Measurements from ENCODE around the gene CMTM8. TPM values are rescaled to one million over a fixed set of nuclear protein-coding genes. Genes with fewer than 3 reads are reported as not detected.
A peak's percentile ranks its signal among the peaks of the same experiment; 100 is the strongest.

The CMTM8 gene
- total RNA-seq, 1 experiment from 2014 or later = 9.0 TPM

GRCh38 chr3:32293903-32294302 lies 55.4 kb downstream of the CMTM8 start (continued):
- TF ChIP-seq, protein P1, sequence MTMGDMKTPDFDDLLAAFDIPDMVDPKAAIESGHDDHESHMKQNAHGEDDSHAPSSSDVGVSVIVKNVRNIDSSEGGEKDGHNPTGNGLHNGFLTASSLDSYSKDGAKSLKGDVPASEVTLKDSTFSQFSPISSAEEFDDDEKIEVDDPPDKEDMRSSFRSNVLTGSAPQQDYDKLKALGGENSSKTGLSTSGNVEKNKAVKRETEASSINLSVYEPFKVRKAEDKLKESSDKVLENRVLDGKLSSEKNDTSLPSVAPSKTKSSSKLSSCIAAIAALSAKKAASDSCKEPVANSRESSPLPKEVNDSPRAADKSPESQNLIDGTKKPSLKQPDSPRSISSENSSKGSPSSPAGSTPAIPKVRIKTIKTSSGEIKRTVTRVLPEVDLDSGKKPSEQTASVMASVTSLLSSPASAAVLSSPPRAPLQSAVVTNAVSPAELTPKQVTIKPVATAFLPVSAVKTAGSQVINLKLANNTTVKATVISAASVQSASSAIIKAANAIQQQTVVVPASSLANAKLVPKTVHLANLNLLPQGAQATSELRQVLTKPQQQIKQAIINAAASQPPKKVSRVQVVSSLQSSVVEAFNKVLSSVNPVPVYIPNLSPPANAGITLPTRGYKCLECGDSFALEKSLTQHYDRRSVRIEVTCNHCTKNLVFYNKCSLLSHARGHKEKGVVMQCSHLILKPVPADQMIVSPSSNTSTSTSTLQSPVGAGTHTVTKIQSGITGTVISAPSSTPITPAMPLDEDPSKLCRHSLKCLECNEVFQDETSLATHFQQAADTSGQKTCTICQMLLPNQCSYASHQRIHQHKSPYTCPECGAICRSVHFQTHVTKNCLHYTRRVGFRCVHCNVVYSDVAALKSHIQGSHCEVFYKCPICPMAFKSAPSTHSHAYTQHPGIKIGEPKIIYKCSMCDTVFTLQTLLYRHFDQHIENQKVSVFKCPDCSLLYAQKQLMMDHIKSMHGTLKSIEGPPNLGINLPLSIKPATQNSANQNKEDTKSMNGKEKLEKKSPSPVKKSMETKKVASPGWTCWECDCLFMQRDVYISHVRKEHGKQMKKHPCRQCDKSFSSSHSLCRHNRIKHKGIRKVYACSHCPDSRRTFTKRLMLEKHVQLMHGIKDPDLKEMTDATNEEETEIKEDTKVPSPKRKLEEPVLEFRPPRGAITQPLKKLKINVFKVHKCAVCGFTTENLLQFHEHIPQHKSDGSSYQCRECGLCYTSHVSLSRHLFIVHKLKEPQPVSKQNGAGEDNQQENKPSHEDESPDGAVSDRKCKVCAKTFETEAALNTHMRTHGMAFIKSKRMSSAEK (CRISPR knock-in tag; IDR thresholded peaks at IDR 0.05; ENCODE audit: borderline replicate concordance) = no peak
- TF ChIP-seq, protein P2, sequence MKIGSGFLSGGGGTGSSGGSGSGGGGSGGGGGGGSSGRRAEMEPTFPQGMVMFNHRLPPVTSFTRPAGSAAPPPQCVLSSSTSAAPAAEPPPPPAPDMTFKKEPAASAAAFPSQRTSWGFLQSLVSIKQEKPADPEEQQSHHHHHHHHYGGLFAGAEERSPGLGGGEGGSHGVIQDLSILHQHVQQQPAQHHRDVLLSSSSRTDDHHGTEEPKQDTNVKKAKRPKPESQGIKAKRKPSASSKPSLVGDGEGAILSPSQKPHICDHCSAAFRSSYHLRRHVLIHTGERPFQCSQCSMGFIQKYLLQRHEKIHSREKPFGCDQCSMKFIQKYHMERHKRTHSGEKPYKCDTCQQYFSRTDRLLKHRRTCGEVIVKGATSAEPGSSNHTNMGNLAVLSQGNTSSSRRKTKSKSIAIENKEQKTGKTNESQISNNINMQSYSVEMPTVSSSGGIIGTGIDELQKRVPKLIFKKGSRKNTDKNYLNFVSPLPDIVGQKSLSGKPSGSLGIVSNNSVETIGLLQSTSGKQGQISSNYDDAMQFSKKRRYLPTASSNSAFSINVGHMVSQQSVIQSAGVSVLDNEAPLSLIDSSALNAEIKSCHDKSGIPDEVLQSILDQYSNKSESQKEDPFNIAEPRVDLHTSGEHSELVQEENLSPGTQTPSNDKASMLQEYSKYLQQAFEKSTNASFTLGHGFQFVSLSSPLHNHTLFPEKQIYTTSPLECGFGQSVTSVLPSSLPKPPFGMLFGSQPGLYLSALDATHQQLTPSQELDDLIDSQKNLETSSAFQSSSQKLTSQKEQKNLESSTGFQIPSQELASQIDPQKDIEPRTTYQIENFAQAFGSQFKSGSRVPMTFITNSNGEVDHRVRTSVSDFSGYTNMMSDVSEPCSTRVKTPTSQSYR (CRISPR knock-in tag; IDR thresholded peaks at IDR 0.05) = no peak
- no peak for TF ChIP-seq OVOL2 (CRISPR knock-in tag; IDR thresholded peaks at IDR 0.05; ENCODE audit: borderline replicate concordance)
- no peak for TF ChIP-seq TCF7 (CRISPR knock-in tag; IDR thresholded peaks at IDR 0.05; ENCODE audit: low read depth)
- no peak for TF ChIP-seq PRDM15 (CRISPR knock-in tag; IDR thresholded peaks at IDR 0.05)
- no peak for TF ChIP-seq E2F4 (CRISPR knock-in tag; IDR thresholded peaks at IDR 0.05; ENCODE audit: borderline replicate concordance, low read depth)
- no peak for TF ChIP-seq ZSCAN18 (CRISPR knock-in tag; IDR thresholded peaks at IDR 0.05)
- no peak for TF ChIP-seq CREB1 (CRISPR knock-in tag; IDR thresholded peaks at IDR 0.05)

DNA sequence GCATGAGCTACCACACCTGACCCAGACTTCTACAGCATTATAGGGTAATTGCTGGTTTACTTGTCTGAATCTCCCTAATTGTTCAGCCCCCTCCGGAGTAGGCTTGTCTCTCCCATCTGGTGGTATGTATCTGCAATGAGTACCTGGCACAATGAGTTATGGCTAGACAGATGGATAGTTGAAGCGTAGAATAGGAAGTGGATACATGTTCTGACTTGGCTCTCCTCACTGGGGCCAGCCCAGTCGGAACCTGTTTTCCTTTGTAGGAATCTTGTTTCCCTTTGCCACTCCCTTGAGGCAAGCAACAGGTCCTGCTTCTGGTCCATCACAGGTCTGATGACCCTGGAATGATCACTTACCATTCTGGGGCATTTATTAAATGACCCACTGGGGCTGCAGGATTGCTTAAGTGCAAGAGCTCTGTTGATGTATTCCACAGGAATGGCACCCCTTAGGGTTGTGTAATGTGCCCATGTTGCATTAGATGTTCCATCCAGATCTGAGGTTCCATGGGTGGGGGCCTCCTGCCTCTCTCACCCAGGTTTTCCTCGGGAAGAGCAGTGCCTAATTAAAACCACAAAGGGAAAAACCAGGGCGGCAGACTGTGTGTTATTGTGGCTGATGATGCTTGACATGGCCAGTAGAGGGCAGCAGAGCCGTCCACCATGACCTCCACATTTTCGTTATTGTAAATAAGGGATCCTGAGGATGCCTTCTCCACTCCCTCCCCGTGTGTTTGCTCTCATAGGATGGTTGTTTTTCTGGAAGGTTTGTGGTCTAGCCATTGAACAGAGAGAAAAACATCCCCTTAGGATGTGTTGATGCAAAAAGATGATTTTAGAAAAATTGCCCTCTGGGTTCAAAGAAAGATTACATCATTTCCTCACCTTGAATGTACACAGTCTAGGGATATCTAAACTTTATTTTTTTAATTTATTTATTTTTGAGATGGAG lies 58.0 kb downstream of the CMTM8 start:
- ATAC-seq = peak; percentile 95
- DNase-seq (ENCODE audit: low spot score) = peak; percentile 72
- CTCF ChIA-PET = interaction anchor here (0.6 to 2.2 kb wide), 15 partner anchors 8 to 78 kb away, joined by 3 to 11 read pairs (median 4); partner anchors contain the start of gene CMTM8
- TF ChIP-seq, protein P3, sequence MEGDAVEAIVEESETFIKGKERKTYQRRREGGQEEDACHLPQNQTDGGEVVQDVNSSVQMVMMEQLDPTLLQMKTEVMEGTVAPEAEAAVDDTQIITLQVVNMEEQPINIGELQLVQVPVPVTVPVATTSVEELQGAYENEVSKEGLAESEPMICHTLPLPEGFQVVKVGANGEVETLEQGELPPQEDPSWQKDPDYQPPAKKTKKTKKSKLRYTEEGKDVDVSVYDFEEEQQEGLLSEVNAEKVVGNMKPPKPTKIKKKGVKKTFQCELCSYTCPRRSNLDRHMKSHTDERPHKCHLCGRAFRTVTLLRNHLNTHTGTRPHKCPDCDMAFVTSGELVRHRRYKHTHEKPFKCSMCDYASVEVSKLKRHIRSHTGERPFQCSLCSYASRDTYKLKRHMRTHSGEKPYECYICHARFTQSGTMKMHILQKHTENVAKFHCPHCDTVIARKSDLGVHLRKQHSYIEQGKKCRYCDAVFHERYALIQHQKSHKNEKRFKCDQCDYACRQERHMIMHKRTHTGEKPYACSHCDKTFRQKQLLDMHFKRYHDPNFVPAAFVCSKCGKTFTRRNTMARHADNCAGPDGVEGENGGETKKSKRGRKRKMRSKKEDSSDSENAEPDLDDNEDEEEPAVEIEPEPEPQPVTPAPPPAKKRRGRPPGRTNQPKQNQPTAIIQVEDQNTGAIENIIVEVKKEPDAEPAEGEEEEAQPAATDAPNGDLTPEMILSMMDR (IDR thresholded peaks at IDR 0.05) = peak; percentile 89
- TF ChIP-seq SOX15 (CRISPR knock-in tag; IDR thresholded peaks at IDR 0.05) (no peak), FOXK1 (CRISPR knock-in tag; IDR thresholded peaks at IDR 0.05) (0 out of 2 replicates have a peak, but pooled peaks have one; percentile 43)
- POLR2A ChIA-PET = interaction anchor here (0.6 kb wide), 1 partner anchor 38 kb away, joined by 3 read pairs; no protein-coding TSS in a partner anchor
- H3K4me1 Mint-ChIP-seq = peaks cover 10% of the 10 kb centered on the region
- no peak overlapping the region for H3K27ac Mint-ChIP-seq
- no peaks in the 10 kb centered on the region for H3K27me3 Mint-ChIP-seq (ENCODE audit: low read depth)
- H3K4me3 Mint-ChIP-seq = no peak overlapping the region
- H3K9me3 Mint-ChIP-seq = no peaks in the 10 kb centered on the region
- no peaks in the 10 kb centered on the region for H3K36me3 Mint-ChIP-seq
